ENCODE data around the gene STARD7. TPM values are rescaled to one million over a fixed set of nuclear protein-coding genes. Genes with fewer than 3 reads are reported as not detected.

STARD7 gene
- total RNA-seq, 1 donor: 170 TPM

Other genes starting within 250 kb of the STARD7 start
- gene ANKRD36C, start 217.0 kb downstream of the STARD7 start, total RNA-seq (ENCODE audit: low replicate concordance): 69.1 and 94.5 TPM in 2 replicates
- gene GPAT2, start 173.9 kb downstream of the STARD7 start, total RNA-seq (ENCODE audit: low replicate concordance): 10.2 TPM in 1 of 2 replicates, not detected in the other
- under 0.01 TPM in 1 of 2 replicates, not detected in the other for gene ADRA2B, start 92.3 kb downstream of the STARD7 start, total RNA-seq (ENCODE audit: low replicate concordance)
- not detected in 2 replicates for gene ASTL, start 70.3 kb downstream of the STARD7 start, total RNA-seq (ENCODE audit: low replicate concordance)
- gene DUSP2, start 63.4 kb downstream of the STARD7 start, total RNA-seq (ENCODE audit: low replicate concordance): 0.36 and 1.4 TPM in 2 replicates
- gene TMEM127, start 57.2 kb upstream of the STARD7 start, total RNA-seq (ENCODE audit: low replicate concordance): 18.6 and 31.6 TPM in 2 replicates
- gene CIAO1, start 57.4 kb upstream of the STARD7 start, total RNA-seq (ENCODE audit: low replicate concordance): 71.8 and 183 TPM in 2 replicates
- gene SNRNP200, start 96.7 kb upstream of the STARD7 start, total RNA-seq (ENCODE audit: low replicate concordance): 28.0 and 39.3 TPM in 2 replicates
- 2.5 and 3.4 TPM in 2 replicates for gene ITPRIPL1, start 116.5 kb upstream of the STARD7 start, total RNA-seq (ENCODE audit: low replicate concordance)
- 0.57 and 18.7 TPM in 2 replicates for gene NCAPH, start 126.9 kb upstream of the STARD7 start, total RNA-seq (ENCODE audit: low replicate concordance)

All from fibroblast of the aortic adventitia (primary cell).